T1000 (cell line): ENCODE results near the gene VAV3.

ENCODE experiments used
- DNase-seq: peaks from one replicate; lab custom pipeline; 2025; ENCODE audit warnings: mixed read lengths; lab: John Stamatoyannopoulos, UW

VAV3 gene

DNA sequence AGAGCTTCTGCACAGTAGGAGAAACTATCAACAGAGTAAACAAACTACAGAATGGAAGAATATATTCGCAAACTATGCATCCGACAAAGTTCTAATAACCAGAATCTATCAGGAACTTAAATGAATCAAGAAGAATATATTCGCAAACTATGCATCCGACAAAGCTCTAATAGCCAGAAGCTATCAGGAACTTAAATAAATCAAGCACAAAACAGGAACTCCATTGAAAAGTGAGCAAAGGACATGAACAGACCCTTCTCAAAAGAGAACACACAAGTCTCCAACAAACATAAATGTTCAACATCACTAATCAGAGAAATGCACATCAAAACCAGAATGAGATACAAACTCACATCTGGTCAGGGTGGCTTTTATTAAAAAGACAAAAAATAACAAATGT, 126.9 kb downstream of the VAV3 start:
- no peak for DNase-seq

GRCh38 chr1:107835151-107835670, 129.8 kb downstream of the VAV3 start:
- DNase-seq: no peak

- no peak for DNase-seq
These were observed 131.9 kb downstream of the VAV3 start for GRCh38 chr1:107833061-107833460.

DNA sequence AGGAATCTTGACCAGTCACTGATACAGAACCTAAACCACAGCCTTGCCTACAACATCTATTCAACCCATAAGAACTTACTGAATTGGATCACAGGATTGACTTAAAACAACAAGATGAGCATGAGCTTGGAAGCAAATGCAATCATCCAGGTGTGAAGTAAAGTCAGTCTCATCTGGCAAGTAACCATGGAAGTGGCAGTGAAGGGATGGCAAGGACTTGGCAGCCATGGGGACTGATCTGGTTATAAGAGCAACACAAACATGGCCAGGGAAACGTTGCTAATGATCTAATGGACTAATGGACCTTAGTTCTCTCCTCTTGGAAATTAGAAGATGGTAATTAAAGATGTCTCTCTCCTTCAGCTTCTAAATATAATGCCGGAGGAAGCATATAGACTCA, 133.1 kb downstream of the VAV3 start:
- DNase-seq: no peak

DNA sequence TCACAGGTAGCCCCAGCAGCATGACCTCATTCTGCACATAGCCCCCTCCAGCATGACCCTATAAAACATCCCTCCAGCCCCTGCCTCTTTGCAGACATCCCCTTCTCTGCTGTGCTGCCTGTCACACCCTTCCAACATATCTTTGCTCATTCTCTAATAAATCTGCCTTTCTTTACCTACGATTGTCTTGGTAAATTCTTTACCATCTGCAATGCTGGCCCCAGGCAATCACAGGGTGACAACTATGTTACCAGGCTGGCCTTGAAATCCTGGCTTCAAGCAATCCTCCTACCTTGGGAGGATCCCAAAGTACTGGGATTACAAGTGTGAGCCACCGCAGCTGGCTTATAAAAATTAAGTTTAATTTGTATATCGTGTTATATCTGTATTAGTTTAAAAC, 134.5 kb downstream of the VAV3 start:
- no peak for DNase-seq

GRCh38 chr1:107830075-107830474, 134.9 kb downstream of the VAV3 start:
- DNase-seq: no peak

DNA sequence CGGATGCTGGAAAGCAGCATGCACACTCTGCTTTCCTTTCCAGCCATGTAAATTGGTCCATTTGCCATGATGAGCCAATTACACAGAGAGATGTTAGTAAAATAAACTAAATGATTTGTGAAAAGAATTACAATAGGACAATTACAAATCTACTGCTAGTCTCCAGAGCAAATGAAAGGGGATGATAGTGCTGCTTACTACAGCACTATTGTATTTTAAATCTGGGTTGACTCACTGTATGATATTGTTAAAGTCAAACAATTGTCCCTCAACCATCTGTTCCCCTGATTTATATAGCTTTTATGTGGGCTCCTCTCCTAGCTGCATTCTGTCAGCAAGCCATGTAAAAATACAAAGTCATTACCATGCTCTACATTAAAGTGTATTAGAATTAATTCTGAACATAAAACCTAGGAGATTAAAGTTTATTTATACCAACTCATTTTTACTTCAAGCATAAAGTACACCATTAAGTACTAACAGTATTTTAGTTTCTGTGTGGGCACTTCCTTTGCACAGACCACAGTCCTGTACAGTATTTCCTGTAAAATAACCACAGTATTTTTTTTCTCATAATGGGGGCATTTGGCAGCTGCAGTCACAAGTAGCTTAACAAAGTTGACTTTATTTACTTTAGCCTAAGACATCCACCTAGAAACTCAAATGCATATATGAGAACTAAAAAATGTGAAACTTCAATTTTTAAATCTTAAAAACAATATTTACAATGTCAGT, 135.8 kb downstream of the VAV3 start:
- DNase-seq: no peak

- DNase-seq: no peak
These were observed 140.0 kb downstream of the VAV3 start for GRCh38 chr1:107824946-107825345.

DNA sequence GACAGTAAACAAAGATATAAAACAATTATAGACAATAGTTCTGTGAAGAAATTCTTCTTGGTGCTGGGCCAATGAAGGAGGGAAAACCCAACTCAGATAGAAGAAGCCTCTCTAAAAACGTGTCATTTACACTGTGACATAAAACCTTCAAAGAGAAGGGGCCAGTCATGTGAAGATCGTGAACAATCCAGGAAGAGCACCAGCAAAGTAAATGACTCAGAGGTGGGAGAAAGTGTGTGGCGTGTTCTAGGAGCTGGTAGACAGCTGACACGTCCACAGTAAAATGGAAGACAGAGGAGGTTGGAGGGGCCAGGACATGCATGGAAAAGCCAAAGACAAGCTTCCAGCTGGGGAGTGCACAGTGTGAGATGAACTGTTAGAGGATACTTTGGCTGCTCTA, 143.6 kb downstream of the VAV3 start:
- no peak for DNase-seq

- DNase-seq: no peak
These were observed 144.2 kb downstream of the VAV3 start for GRCh38 chr1:107820801-107821200.

DNA sequence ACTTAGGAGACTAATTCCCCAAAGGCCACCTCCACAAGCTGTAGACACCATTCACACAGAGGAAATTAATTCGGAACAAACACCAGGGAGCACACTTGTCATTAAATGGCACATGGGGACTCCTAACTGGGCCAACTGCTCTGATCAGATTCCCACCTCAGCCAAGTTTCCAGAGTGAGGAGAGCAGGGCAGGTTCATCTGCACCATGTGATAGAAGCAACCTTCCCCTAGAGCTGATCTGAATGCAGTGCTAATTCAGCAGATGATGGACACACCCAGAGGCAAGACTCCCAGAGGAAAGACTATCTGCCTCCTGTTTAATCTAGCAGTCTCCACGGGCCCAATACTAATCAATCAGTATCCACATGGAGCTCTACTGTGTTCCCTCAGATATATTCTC, 147.0 kb downstream of the VAV3 start:
- no peak for DNase-seq

DNA sequence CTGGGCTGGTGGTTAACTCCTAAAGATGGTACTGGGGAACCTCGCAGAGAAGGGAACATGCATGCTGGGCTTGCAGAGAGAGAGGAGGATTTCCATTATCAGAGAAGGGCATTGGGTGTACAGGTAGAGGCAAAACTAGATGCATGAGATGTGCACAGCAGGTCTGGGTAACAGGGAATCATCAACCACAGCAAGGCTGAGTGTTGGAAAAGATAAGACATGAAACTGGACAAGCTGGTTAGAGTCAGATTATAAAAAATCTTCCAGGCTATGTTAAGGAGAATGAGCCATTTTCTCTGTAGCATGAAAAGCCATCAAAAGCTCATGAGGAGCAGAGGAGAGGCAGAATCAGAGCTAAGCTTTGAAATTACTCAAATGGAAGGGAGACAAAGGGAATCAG, 147.8 kb downstream of the VAV3 start:
- no peak for DNase-seq

DNA sequence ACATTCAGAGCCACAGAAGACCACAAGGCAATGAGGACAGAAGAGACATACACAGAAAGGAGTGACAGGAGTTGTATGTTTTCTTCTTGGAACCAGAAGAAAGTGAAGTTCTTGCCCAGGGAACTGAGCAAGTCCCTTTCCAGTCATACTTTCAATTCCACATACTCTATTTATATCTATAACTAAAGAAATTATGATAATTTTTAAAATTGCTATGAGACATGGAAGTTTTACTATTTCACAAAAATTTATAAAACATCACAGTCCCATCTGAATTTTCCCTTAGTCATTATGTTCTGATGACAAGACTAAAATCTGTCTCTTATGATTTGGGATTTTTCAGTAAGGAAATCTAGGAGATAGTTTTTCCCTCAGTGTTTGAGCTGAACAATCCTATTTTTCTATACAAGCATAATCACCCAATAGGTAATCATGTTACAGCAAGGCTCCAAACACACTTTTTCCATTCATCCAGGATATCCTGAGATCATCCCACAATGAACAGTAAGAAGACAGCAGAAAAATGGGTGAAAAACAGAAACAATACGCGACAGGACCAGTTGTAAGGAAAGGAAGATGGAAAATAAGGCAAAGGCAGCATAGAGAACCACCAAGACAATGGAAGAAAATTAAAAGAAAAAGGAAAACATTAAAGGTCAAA, 154.6 kb downstream of the VAV3 start:
- no peak for DNase-seq

GRCh38 chr1:107807855-107808254, 157.1 kb downstream of the VAV3 start:
- no peak for DNase-seq

DNA sequence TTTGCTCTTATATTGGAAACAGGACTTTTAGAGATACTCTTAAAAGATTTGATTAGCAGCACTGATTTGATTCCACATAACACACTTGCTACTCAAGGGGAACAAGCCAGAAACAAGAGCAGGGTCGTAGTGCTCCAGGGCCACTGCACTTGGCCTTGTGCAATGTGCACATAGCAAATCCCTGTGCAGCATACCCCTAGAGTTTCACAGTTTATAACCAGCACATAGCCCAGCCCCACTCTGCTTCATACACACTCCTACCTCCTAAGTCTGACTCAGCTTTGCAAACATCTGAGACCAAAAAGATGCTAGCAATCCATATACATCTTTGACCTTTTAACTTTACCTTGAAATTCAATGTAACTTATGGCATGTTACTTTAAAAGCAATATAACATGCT, 157.6 kb downstream of the VAV3 start:
- no peak for DNase-seq

- no peak for DNase-seq
These were observed 158.1 kb downstream of the VAV3 start for GRCh38 chr1:107806902-107807301.

DNA sequence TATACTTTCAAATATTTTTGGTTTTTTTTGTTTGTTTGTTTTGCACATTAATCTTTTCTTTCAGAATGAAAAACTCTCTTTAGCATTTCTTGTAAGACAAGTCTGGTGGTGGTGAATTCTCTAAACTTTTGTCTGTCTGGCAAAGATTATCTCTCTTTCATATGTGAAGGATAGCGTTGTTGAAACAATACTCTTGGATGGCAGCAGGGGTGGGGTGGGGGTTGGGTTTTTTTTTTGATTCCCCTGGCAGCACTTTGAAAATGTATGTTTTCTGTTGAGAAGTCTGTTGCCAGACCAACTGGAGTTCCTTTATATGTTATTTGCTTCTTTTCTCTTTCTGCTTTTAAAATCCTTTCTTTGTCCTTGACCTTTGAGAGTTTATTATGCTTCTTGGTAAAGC, 160.2 kb downstream of the VAV3 start:
- no peak for DNase-seq

DNA sequence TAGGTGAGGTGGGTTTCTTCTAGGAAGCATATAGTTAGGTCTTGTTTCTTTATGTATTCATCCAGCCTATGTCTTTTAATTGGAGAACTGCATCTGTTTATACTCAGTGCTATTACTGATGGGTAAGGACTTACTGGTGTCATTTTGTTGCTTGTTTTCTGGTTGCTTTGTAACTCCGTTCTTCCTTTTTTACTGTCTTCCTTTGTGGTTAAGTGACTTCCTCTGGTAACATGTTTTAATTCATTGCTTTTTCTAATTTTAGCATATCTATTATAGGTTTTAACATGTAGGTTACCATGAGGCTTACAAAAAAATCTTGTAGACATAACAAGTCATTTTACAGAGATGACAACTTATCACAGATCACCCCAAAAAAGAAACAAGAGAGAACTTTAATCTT, 160.8 kb downstream of the VAV3 start:
- no peak for DNase-seq

DNA sequence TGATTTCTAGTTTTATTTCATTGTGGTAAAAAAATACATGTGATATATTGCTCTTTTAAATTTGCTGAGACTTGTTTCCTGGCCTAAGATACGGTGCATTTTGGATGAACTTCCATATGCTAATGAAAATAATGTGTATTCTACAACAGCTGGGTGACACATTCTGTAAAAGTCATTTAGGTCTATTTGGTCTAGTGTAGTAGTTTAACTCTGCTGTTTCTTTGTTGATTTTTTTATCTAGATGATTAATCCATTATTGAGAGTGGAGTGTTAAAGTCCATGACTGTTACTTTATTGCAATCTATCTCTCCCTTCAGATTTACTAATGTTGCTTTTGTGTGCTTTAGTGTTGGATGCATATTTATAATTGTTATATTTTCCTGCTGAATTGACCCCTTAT, 161.4 kb downstream of the VAV3 start:
- DNase-seq: no peak

- no peak for DNase-seq
These were observed 162.3 kb downstream of the VAV3 start for GRCh38 chr1:107802654-107803053.

- no peak for DNase-seq
These were observed 169.0 kb downstream of the VAV3 start for GRCh38 chr1:107795994-107796393.

DNA sequence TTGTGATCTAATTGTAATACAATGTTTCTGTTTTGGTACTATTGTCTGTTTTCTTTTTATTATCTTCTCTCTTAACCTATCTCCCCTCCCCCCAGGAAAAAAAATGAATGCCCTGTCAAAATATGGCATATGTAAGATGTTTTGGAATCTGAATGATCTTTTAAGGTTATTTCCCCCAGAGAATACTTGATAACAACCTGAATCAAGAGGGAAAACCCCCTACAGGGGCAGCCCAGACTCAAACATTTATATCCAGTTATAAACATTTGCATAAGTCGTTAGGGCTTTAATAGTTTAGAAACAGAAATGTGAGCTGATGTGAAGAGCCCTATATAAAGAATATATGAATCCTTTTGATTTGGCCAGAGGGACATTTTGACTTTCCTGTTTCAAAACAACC, 169.5 kb downstream of the VAV3 start:
- DNase-seq: no peak

- DNase-seq: no peak
These were observed 170.4 kb downstream of the VAV3 start for GRCh38 chr1:107794571-107794970.
